PFSK-1 (cell line): Measurements from ENCODE around the gene AHSG.

ENCODE experiments used
- FOXP2 ChIP-seq: optimal IDR thresholded peaks from 2 replicates; pipeline ENCODE3; 2011; ENCODE audit warnings: borderline replicate concordance, control low read depth, inconsistent platforms; ENCODE audit not compliant: insufficient read depth; ENCODE audit errors: extremely low read length, extremely low read depth
- POLR2AphosphoS5 ChIP-seq: IDR thresholded peaks from 2 replicates; pipeline ENCODE4 v1.6.1; 2012; ENCODE audit warnings: low read depth, mild to moderate bottlenecking, control low read depth, low read length, moderate library complexity
- SIN3A ChIP-seq: IDR thresholded peaks from 2 replicates; pipeline ENCODE4 v1.6.1; 2012; ENCODE audit warnings: mild to moderate bottlenecking, low read length, moderate library complexity, borderline replicate concordance; ENCODE audit not compliant: insufficient read depth
- TAF1 ChIP-seq: IDR thresholded peaks from 2 replicates; pipeline ENCODE4 v1.6.1; 2012; ENCODE audit warnings: low read length, control low read depth, borderline replicate concordance; ENCODE audit not compliant: insufficient read depth
- TF ChIP-seq, protein P1 (sequence below), 2 experiments: IDR thresholded peaks; 2 replicates each; pipeline versions ENCODE4 v1.6.1 to v1.8.0; 2011 to 2012; ENCODE audit warnings: low read depth in 2 of 2, low read length in 2 of 2, control low read depth in 1 of 2, inconsistent platforms in 1 of 2, mild to moderate bottlenecking in 1 of 2, moderate library complexity in 1 of 2; ENCODE audit not compliant: insufficient read depth in 1 of 2

Gene AHSG

DNA sequence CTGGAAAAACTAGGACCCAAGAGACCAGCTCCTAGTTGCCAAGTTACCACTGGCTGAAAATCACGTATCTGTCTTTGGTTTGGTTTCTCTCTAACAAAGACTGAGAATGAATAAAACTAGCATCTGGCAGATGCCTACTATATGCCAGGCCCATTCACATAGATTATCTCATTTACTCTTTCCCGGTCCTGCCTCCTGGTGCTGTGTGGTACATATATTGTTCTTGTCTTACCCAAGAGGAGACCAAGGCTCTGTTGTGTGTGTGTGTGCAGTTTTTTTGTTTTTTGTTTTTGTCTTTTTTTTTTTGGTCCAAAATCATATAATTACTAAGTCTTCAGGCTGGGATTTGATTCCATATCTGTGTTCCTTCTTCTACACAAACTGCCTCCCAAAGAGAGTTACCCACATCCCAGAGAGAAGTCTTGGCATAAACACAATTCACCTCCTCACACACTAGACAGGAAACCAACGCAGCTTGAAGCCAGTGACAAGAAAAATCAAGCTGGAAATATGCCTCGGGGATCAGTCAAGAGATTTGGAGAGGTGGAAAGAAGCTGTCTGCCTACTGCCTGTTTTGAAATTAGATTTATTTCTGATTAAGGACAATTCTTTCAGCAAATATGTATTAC lies 891 bp downstream of the AHSG start:
- TF ChIP-seq, protein P1, sequence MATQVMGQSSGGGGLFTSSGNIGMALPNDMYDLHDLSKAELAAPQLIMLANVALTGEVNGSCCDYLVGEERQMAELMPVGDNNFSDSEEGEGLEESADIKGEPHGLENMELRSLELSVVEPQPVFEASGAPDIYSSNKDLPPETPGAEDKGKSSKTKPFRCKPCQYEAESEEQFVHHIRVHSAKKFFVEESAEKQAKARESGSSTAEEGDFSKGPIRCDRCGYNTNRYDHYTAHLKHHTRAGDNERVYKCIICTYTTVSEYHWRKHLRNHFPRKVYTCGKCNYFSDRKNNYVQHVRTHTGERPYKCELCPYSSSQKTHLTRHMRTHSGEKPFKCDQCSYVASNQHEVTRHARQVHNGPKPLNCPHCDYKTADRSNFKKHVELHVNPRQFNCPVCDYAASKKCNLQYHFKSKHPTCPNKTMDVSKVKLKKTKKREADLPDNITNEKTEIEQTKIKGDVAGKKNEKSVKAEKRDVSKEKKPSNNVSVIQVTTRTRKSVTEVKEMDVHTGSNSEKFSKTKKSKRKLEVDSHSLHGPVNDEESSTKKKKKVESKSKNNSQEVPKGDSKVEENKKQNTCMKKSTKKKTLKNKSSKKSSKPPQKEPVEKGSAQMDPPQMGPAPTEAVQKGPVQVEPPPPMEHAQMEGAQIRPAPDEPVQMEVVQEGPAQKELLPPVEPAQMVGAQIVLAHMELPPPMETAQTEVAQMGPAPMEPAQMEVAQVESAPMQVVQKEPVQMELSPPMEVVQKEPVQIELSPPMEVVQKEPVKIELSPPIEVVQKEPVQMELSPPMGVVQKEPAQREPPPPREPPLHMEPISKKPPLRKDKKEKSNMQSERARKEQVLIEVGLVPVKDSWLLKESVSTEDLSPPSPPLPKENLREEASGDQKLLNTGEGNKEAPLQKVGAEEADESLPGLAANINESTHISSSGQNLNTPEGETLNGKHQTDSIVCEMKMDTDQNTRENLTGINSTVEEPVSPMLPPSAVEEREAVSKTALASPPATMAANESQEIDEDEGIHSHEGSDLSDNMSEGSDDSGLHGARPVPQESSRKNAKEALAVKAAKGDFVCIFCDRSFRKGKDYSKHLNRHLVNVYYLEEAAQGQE (IDR thresholded peaks at IDR 0.05; ENCODE audit: insufficient read depth in 1 of 2, low read depth in 2 of 2, low read length in 2 of 2) = no peak
- TF ChIP-seq SIN3A (no peak), POLR2AphosphoS5 (no peak)

DNA sequence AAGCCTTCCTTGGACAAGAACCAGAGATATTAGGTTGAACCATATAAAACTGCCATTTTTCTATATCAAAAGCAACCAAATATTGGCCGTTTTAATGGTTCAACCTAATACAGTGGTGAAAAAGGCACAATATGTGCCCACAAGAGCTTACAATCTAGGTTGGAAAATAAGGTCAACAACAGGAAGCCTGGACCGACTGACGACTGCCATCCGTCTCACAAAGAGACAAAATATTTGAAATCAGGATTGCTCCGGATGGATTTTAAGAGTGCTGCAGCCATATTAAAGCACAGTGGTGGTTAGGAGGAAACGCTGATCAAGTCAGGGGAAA lies 1.4 kb downstream of the AHSG start:
- TF ChIP-seq FOXP2 (no peak), TAF1 (no peak), SIN3A (no peak), POLR2AphosphoS5 (no peak)
- TF ChIP-seq, protein P1 (IDR thresholded peaks at IDR 0.05; ENCODE audit: insufficient read depth in 1 of 2, low read depth in 2 of 2, low read length in 2 of 2) = no peak

DNA sequence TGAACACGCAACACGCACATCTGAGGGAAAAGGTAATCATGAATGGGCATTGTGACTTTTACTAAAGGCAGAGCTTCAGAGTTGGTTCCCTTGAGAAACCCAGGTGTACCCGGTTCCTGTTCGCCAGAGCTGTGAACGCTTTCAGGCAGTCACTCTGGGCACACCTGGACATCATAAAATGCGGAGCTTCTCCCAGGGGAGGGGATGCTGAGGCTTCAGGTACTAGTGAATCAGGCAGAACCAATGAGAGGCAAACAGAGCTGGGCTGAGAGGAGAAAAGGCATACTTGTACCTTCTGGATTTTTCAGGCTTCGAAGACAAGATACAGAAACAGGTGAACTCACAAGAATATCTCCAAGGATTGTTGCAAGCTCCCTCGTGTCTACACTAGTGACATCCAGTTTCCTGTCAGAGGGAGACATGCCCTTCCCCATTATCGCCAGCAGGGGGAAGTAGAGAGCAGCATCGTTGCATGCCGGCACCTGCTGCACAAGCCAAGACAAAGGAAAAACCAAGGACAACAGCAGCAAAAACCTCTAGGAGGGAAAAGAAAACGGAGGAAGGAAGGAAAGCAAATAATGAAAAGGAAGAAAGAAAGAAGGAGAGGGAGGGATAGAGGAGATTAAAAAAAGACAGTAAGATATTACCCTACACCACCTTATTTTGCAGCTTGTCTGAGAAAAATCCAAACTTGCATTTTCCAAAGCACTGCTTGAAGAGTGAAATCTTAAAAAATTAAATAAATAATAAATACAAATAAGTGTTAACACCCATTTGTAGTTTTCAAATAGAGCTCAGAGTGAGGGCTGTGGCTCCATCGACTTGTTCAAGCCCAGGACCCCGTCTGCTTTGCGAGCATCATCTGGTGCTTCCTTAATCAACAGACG lies 2.0 kb downstream of the AHSG start:
- TF ChIP-seq FOXP2 (no peak), TAF1 (no peak), POLR2AphosphoS5 (no peak), SIN3A (no peak)
- TF ChIP-seq, protein P1 (IDR thresholded peaks at IDR 0.05; ENCODE audit: insufficient read depth in 1 of 2, low read depth in 2 of 2, low read length in 2 of 2) = no peak

DNA sequence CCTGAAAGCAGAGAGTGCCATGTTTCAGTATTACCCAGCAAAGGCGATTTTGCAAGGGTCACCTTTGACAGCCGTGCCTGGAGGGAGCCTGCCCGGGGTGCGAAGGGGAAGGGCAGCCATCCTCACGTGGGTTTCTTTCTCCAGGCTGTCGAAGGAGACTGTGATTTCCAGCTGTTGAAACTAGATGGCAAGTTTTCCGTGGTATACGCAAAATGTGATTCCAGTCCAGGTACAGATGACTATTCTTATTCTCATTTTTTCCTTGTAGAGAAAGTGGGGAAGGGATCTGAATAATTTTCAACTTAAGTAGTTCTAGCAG lies 3.4 kb downstream of the AHSG start:
- TF ChIP-seq, protein P1 (IDR thresholded peaks at IDR 0.05; ENCODE audit: insufficient read depth in 1 of 2, low read depth in 2 of 2, low read length in 2 of 2) = no peak
- no peak for TF ChIP-seq SIN3A
- TF ChIP-seq FOXP2 = no peak
- TF ChIP-seq TAF1 = no peak
- no peak for TF ChIP-seq POLR2AphosphoS5
